Neural cell (in vitro differentiated cells): ENCODE measurements around the gene CDKAL1. TPM values are rescaled to one million over a fixed set of nuclear protein-coding genes. Genes with fewer than 3 reads are reported as not detected.

Source experiments
- H2AFZ ChIP-seq: fragments of 200-600, 300-800 bp; sonication (generic), shearing (Covaris generic); 2 replicates; pipeline ENCODE4 v1.6.0; 2014; ENCODE audit warnings: low read depth, mild to moderate bottlenecking, antibody characterized with exemption, low read length, moderate library complexity
- H3F3A ChIP-seq: fragments of 200-600 bp; shearing (Covaris generic); 2 replicates; pipeline ENCODE4 v1.6.1; 2016; ENCODE audit warnings: mild to moderate bottlenecking, moderate library complexity, mixed read lengths, antibody characterized with exemption, low read length; ENCODE audit not compliant: insufficient read depth, poor library complexity, severe bottlenecking
- H3K27ac ChIP-seq: fragments of 200-600, 300-800 bp; sonication (generic), shearing (Covaris generic); 2 replicates; pipeline ENCODE4 v1.5.1; 2014; ENCODE audit warnings: mild to moderate bottlenecking, low read length, moderate library complexity
- H3K27me3 ChIP-seq: fragments of 300-800, 200-600 bp; sonication (generic), shearing (Covaris generic); 2 replicates; pipeline ENCODE4 v1.6.0; 2014; ENCODE audit warnings: mild to moderate bottlenecking, low read depth, low read length, moderate library complexity; ENCODE audit not compliant: insufficient read depth
- H3K36me3 ChIP-seq: fragments of 300-800, 200-600 bp; sonication (generic), shearing (Covaris generic); 2 replicates; pipeline ENCODE4 v1.5.1; 2014; ENCODE audit warnings: mild to moderate bottlenecking, antibody characterized with exemption, low read length, moderate library complexity; ENCODE audit not compliant: insufficient read depth
- H3K4me2 ChIP-seq: fragments of 300-800, 200-600 bp; sonication (generic), shearing (Covaris generic); 2 replicates; pipeline ENCODE4 v1.6.0; 2014; ENCODE audit warnings: mild to moderate bottlenecking, low read length
- H3K4me3 ChIP-seq: fragments of 300-800, 200-600 bp; sonication (generic), shearing (Covaris generic); 2 replicates; pipeline ENCODE4 v1.5.1; 2014; ENCODE audit warnings: mild to moderate bottlenecking, low read length, moderate library complexity
- H3K79me2 ChIP-seq: fragments of 200-600 bp; shearing (Covaris generic); replicated peaks from 2 replicates; pipeline ENCODE4 v1.6.0; 2014; ENCODE audit warnings: mild to moderate bottlenecking, low read length, moderate library complexity; ENCODE audit not compliant: insufficient read depth
- H3K9ac ChIP-seq: fragments of 300-800, 200-600 bp; sonication (generic), shearing (Covaris generic); 2 replicates; pipeline ENCODE4 v1.6.1; 2016; ENCODE audit warnings: mild to moderate bottlenecking, low read length, mixed read lengths
- H3K9me2 ChIP-seq: fragments of 200-600 bp; shearing (Covaris generic); 2 replicates; pipeline ENCODE4 v1.6.1; 2016; ENCODE audit warnings: mild to moderate bottlenecking, low read length, mixed read lengths; ENCODE audit not compliant: insufficient read depth
- H3K9me3 ChIP-seq: fragments of 200-600, 300-800 bp; sonication (generic), shearing (Covaris generic); 2 replicates; pipeline ENCODE4 v1.6.1; 2016; ENCODE audit warnings: mild to moderate bottlenecking, mixed run types, low read length, moderate library complexity, mixed read lengths
- H4K20me1 ChIP-seq: fragments of 200-600 bp; shearing (Covaris generic); 2 replicates; pipeline ENCODE4 v1.6.1; 2016; ENCODE audit warnings: mild to moderate bottlenecking, mixed run types; ENCODE audit not compliant: insufficient read depth
- CTCF ChIP-seq: fragments of 450-650 bp; IDR thresholded peaks from 2 replicates; pipeline ENCODE4 v1.5.1; 2014; ENCODE audit warnings: antibody characterized with exemption, mild to moderate bottlenecking, moderate library complexity; ENCODE audit not compliant: poor library complexity, severe bottlenecking
- EP300 ChIP-seq: fragments of 450-650 bp; conservative IDR thresholded peaks from 2 replicates; pipeline ENCODE4 v1.6.1; 2014; ENCODE audit warnings: antibody characterized with exemption, mild to moderate bottlenecking, moderate library complexity; ENCODE audit not compliant: poor library complexity, severe bottlenecking
- EZH2 ChIP-seq: fragments of 200-600, 300-800 bp; shearing (Covaris generic), sonication (generic); IDR thresholded peaks from 2 replicates; pipeline ENCODE4 v1.6.1; 2014; ENCODE audit warnings: antibody characterized with exemption, low read length, borderline replicate concordance, mild to moderate bottlenecking; ENCODE audit not compliant: insufficient read depth, poor library complexity, severe bottlenecking
- MXI1 ChIP-seq: fragments of 450-650 bp; conservative IDR thresholded peaks from 2 replicates; pipeline ENCODE4 v1.6.1; 2014; ENCODE audit warnings: antibody characterized with exemption, mild to moderate bottlenecking; ENCODE audit not compliant: poor library complexity, severe bottlenecking
- POLR2AphosphoS5 ChIP-seq: IDR thresholded peaks from 2 replicates; pipeline ENCODE4 v1.6.1; 2012
- RAD21 ChIP-seq: fragments of 450-650 bp; conservative IDR thresholded peaks from 2 replicates; pipeline ENCODE4 v1.6.1; 2014; ENCODE audit warnings: antibody characterized with exemption, mild to moderate bottlenecking, moderate library complexity
- REST ChIP-seq: IDR thresholded peaks from 2 replicates; pipeline ENCODE4 v1.6.1; 2012; ENCODE audit warnings: borderline replicate concordance
- SMC3 ChIP-seq: fragments of 450-650 bp; conservative IDR thresholded peaks from 2 replicates; pipeline ENCODE4 v1.6.1; 2014; ENCODE audit warnings: antibody characterized with exemption, mild to moderate bottlenecking, moderate library complexity; ENCODE audit not compliant: poor library complexity
- TAF1 ChIP-seq: IDR thresholded peaks from 2 replicates; pipeline ENCODE4 v1.6.1; 2012; ENCODE audit warnings: low read depth
- polyA plus RNA-seq: library from polyadenylated mRNA; depleted of rRNA; stranded (reverse); fragments of >200 nt; gene quantifications from 2 replicates; pipeline ENCODE4 v1.2.3, GENCODE V29; 2014

The CDKAL1 gene
- polyA plus RNA-seq, 1 donor from 2014 or later: 10.7 TPM

GRCh38 chr6:20885076-20885475, 350.8 kb downstream of the CDKAL1 start:
- H3K36me3 ChIP-seq: no peaks in the 10 kb centered on the region
- H3K27ac ChIP-seq: no peak overlapping the region
- no peaks in the 10 kb centered on the region for H4K20me1 ChIP-seq
- no peak overlapping the region for H3K4me2 ChIP-seq
- no peaks in the 10 kb centered on the region for H3K79me2 ChIP-seq
- no peak overlapping the region for H3K9ac ChIP-seq
- H3K9me3 ChIP-seq: no peaks in the 10 kb centered on the region
- no peaks in the 10 kb centered on the region for H3K27me3 ChIP-seq
- no peaks in the 10 kb centered on the region for H3F3A ChIP-seq
- H3K4me3 ChIP-seq: no peak overlapping the region
- no peak for TF ChIP-seq CTCF
- TF ChIP-seq SMC3: no peak
- TF ChIP-seq POLR2AphosphoS5: no peak
- no peak for TF ChIP-seq REST
- TF ChIP-seq TAF1: no peak
- no peaks in the 10 kb centered on the region for H3K9me2 ChIP-seq
- no peak overlapping the region for H2AFZ ChIP-seq

GRCh38 chr6:20891161-20891560, 356.9 kb downstream of the CDKAL1 start:
- Histone ChIP-seq H3K9me3 (no peaks in the 10 kb centered on the region), H3K9ac (no peak overlapping the region), H3K36me3 (no peaks in the 10 kb centered on the region), H3K27ac (no peak overlapping the region), H4K20me1 (no peaks in the 10 kb centered on the region), H3K79me2 (no peaks in the 10 kb centered on the region), H3K4me3 (no peak overlapping the region), H2AFZ (no peak overlapping the region), H3K4me2 (no peak overlapping the region), H3K27me3 (no peaks in the 10 kb centered on the region), H3F3A (no peaks in the 10 kb centered on the region), H3K9me2 (no peaks in the 10 kb centered on the region)
- no peak for TF ChIP-seq REST
- no peak for TF ChIP-seq EZH2
- TF ChIP-seq POLR2AphosphoS5: no peak
- no peak for TF ChIP-seq CTCF
- no peak for TF ChIP-seq TAF1
- TF ChIP-seq EP300: no peak
- no peak for TF ChIP-seq SMC3
- no peak for TF ChIP-seq RAD21
- no peak for TF ChIP-seq MXI1
